Chondrocyte (in vitro differentiated cells): Measurements from ENCODE around the gene UBE2Q2. TPM values are rescaled to one million over a fixed set of nuclear protein-coding genes. Genes with fewer than 3 reads are reported as not detected.
"Not testable (repeated sequence)": the region's sequence is repeated elsewhere in the genome, so short reads cannot be mapped to it uniquely, and the experiment has no call there.

Experiments used
- DNase-seq: peaks from one replicate; pipeline ENCODE4 v3.0.0; 2021; ENCODE audit warnings: mixed read lengths, low spot score
- H3K27ac Mint-ChIP-seq: one replicate; pipeline ENCODE4 v1.8.0; 2021; ENCODE audit warnings: mild to moderate bottlenecking, moderate library complexity, mixed read lengths; ENCODE audit not compliant: unreplicated experiment
- H3K27me3 Mint-ChIP-seq: 2 replicates; pipeline ENCODE4 v1.8.0; 2021; ENCODE audit warnings: low read depth, mixed read lengths
- H3K36me3 Mint-ChIP-seq: 2 replicates; pipeline ENCODE4 v1.8.0; 2021; ENCODE audit warnings: low read depth, mixed read lengths
- H3K4me1 Mint-ChIP-seq: 2 replicates; pipeline ENCODE4 v1.8.0; 2021; ENCODE audit warnings: low read depth, mild to moderate bottlenecking, mixed read lengths
- H3K4me3 Mint-ChIP-seq: one replicate; pipeline ENCODE4 v1.8.0; 2021; ENCODE audit warnings: mild to moderate bottlenecking, moderate library complexity, mixed read lengths; ENCODE audit not compliant: unreplicated experiment
- H3K9me3 Mint-ChIP-seq: 2 replicates; pipeline ENCODE4 v1.8.0; 2021; ENCODE audit warnings: low read depth, mixed read lengths
- long read RNA-seq: library from polyadenylated mRNA; stranded (forward); transcript quantifications from one replicate; pipeline ENCODE4 v2.0.0, GENCODE V29; 2021
- total RNA-seq: library from RNA; stranded (reverse); gene quantifications from 3 replicates; pipeline ENCODE4 v1.2.1, GENCODE V29; 2021
- TF ChIP-seq, protein P1 (sequence below): fragments of 200-600 bp; sonication (generic); IDR thresholded peaks from 2 replicates; pipeline ENCODE4 v1.5.0; 2021; ENCODE audit warnings: antibody characterized with exemption, mild to moderate bottlenecking, moderate library complexity

UBE2Q2 gene
- total RNA-seq = 60.6 to 77.5 TPM (median 62.1 TPM) in 3 replicates
- long read RNA-seq, transcript UBE2Q2-201 (13 exons, 3,130 nt) = major isoform, 80 of 123 reads
- long read RNA-seq, transcript UBE2Q2-208 (12 exons, 2,969 nt) = minor isoform, 16 of 123 reads
- long read RNA-seq, partial matches to known transcripts = 1 of 123 reads
- long read RNA-seq, other reads (novel, unspliced or antisense) = 25 of 123 reads

DNA sequence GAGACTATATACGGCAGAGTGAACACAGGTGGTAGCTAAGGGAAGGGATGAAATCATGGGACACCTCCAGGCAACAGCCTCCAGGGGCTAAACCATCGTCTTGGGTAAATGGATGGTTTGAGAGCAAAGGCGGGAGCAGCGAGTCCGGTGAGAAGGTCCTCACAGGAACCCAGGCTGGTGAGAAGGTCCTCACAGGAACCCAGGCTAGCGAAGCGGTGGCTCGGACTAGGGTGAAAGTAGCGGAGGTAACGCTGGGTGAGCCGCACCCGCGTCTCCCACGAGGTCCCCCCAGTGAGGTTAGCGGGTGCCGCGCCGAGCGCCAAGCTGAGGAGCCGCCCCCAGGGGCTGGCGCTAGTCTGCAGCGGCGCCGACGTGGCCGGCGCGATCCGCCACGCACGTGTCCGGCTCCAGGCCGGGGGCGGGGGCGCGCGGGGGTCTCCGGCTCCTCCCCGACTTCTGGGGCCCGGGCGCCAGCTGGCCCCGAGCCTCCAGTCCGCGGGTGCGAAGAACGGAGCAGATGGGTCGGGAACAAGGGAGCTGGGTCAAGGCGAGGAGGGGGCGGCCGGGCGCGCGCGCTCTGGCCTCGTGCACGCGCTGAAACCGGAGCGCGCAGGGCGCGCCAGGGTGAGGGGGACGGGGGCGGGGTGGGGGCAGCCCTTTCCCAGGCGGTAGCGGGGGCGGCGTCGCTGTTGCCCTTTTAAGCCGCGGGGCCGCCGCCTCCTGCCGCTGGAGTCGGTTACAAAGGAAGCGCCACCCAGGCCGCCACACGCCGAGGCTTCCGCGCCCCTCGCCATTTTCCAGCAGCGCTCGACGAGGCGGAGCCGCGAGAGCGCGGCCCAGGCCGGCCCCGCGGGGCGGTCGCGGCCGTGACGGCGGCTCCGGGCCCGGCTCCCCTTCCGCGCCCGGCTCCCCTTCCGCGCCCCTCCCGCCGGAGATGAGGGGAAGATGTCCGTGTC lies at the start of gene UBE2Q2:
Gene UBE2Q2 (plus strand): TSS at position 726 of the 956 bp plus-strand sequence. CDS start 220 bp downstream, at position 946.
- peak within 1 kb of the TSS; percentile 90 for H3K27ac Mint-ChIP-seq
- peaks cover 5% of the 10 kb centered on the region for H3K36me3 Mint-ChIP-seq
- TF ChIP-seq, protein P1, sequence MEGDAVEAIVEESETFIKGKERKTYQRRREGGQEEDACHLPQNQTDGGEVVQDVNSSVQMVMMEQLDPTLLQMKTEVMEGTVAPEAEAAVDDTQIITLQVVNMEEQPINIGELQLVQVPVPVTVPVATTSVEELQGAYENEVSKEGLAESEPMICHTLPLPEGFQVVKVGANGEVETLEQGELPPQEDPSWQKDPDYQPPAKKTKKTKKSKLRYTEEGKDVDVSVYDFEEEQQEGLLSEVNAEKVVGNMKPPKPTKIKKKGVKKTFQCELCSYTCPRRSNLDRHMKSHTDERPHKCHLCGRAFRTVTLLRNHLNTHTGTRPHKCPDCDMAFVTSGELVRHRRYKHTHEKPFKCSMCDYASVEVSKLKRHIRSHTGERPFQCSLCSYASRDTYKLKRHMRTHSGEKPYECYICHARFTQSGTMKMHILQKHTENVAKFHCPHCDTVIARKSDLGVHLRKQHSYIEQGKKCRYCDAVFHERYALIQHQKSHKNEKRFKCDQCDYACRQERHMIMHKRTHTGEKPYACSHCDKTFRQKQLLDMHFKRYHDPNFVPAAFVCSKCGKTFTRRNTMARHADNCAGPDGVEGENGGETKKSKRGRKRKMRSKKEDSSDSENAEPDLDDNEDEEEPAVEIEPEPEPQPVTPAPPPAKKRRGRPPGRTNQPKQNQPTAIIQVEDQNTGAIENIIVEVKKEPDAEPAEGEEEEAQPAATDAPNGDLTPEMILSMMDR = peak; percentile 21
- peaks cover 2% of the 10 kb centered on the region for H3K9me3 Mint-ChIP-seq
- H3K4me1 Mint-ChIP-seq = peaks cover 58% of the 10 kb centered on the region
- peak within 1 kb of the TSS; percentile 93 for H3K4me3 Mint-ChIP-seq
- no peak for DNase-seq
- no peaks in the 10 kb centered on the region for H3K27me3 Mint-ChIP-seq

DNA sequence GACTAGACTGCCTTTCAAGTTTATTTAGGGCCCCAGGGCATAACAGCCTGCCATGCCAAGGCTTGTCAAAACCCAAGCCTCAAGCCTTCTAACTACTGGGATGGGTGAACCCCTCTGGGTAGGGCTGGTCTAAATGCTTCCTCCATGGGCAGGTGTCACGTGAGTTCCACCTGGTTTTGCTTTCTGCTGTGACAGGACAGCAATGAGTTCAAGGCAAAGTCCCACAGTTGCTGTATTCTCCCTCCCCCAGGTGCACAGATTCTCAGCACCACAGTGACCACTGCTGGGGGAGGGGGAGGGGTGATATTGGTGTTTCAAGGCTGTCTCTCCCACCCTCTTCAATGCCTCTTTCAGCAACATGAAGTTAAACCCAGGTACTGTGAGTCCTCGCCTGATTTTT lies 46.9 kb upstream of the UBE2Q2 start:
- Mint-ChIP-seq H3K9me3 (no peaks in the 10 kb centered on the region), H3K4me3 (no peak overlapping the region), H3K27ac (no peak overlapping the region), H3K4me1 (peaks cover under 1% of the 10 kb centered on the region), H3K36me3 (no peaks in the 10 kb centered on the region), H3K27me3 (peaks cover 17% of the 10 kb centered on the region)
- TF ChIP-seq, protein P1 = no peak
- no peak for DNase-seq

DNA sequence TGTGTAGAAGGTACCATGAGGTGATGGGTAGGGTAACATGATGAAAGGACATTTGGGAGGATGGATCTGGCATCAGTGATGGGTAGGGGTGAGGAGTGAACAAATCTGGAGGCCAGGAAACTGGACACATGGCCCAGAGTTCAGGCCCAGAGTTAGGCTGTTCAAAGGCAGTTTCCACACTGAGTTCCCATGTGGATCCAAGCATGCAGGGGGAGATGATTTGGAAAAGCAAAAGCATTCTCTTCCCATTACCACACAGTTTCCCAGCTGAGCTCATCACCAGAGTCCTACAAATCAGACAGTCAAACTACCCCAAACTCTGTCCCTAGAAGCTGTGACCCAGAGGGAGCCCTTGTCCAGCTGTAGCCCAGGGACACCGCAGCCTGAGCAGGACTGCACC lies 46.1 kb upstream of the UBE2Q2 start:
- H3K27me3 Mint-ChIP-seq = peaks cover 19% of the 10 kb centered on the region
- not testable (repeated sequence) for H3K36me3 Mint-ChIP-seq, H3K9me3 Mint-ChIP-seq, H3K4me1 Mint-ChIP-seq, DNase-seq, H3K27ac Mint-ChIP-seq, H3K4me3 Mint-ChIP-seq

DNA sequence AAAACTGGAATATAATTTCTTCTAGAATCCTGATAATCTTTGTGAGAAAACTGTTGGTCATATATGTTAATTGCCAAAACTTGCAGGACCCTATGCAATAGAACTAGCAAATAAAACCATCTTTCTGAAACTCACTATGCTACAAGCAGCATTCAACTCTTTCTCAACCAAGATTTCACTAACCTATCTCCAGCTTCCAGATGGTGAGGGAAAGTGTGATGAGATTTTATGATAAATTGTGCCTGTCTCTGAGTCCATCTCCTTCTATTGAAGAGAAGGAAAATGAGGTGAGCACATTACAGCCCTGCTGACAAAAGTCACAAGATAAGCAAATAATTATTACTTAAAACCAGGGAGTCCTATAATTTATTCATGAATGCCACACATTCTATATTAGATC lies 44.1 kb upstream of the UBE2Q2 start:
- peaks cover 10% of the 10 kb centered on the region for H3K4me1 Mint-ChIP-seq
- H3K27me3 Mint-ChIP-seq = peaks cover 16% of the 10 kb centered on the region
- TF ChIP-seq, protein P1 = no peak
- no peaks in the 10 kb centered on the region for H3K9me3 Mint-ChIP-seq
- no peaks in the 10 kb centered on the region for H3K36me3 Mint-ChIP-seq
- no peak overlapping the region for H3K27ac Mint-ChIP-seq
- no peak overlapping the region for H3K4me3 Mint-ChIP-seq
- DNase-seq = no peak

DNA sequence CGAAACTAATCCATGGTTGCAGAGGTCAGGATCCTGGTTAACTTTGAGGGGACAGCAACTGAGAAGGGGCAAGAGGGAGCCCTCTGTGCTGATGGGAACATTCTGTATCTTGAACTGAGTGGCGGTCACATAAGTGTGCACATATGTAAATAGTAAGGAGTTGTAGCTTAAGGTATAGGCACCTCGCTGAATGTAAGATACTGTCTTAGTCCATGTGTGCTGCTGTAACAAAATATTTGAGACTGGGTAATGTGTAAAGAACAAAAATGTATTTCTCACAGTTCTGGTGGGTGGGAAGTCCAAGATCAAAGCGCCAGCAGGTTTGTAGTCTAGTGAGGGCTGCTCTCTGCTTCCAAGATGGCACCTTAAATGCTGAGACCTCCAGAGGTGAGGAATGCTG lies 42.8 kb upstream of the UBE2Q2 start:
- peaks cover 15% of the 10 kb centered on the region for H3K27me3 Mint-ChIP-seq
- not testable (repeated sequence) for H3K27ac Mint-ChIP-seq, DNase-seq, H3K36me3 Mint-ChIP-seq, H3K9me3 Mint-ChIP-seq, H3K4me1 Mint-ChIP-seq, H3K4me3 Mint-ChIP-seq

DNA sequence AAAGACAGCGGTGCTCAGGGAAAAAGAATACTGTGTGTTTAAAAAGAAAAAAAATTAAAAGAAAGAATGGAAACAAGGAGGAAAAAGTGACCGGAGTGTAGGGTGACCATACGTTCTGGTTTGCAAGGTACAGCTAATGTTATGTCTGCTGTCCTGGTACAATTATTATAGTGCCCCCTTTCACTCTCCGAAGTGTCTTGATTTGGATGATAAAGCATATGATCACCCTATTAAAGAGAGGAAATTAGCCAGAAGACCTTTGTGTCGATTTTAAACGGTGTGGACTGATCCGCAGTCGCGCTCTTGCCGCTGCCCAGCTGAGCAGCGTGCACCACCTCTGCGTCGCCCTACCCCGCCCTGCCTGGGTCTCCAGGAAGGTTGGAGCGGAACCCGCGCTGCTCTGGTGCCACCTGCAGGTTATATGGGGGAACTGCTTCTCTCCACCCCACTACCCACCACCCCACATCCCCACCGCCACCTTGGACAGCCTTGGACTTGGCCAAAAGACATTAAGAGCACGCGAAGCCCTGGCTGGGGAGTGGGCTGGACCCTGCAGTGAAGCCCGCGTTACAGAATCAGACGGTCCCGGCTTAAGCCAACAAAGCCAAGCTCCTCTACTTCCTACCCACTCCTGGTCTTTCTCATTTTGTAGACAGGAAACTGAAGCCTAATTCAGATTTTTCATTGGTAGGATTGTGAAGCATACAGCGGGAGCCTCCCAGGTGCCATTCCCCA lies 41.2 kb upstream of the UBE2Q2 start:
- H3K4me3 Mint-ChIP-seq = peak overlapping the region; percentile 74
- DNase-seq = no peak
- H3K9me3 Mint-ChIP-seq = no peaks in the 10 kb centered on the region
- TF ChIP-seq, protein P1 = peak; percentile 96
- peaks cover 10% of the 10 kb centered on the region for H3K4me1 Mint-ChIP-seq
- H3K36me3 Mint-ChIP-seq = no peaks in the 10 kb centered on the region
- H3K27me3 Mint-ChIP-seq = peaks cover 15% of the 10 kb centered on the region
- peak overlapping the region; percentile 11 for H3K27ac Mint-ChIP-seq

DNA sequence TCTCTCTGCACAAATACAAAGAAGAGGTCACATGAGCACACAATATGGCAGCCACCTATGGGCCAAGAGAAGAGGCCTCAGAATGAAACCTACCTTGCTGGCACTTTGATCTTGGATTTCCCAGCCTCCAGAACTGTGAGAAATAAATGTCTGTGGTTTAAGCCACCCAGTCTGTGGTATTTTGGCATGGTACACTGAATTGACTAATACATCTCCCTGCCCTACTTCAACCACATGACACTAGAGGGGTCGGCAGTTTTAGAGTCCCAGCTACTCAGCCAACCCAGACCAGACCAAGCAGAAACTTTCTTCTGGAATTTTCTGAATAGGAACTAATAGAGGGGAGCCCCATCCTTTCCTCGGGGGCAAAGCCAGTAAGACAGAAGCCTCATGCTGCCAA lies 35.8 kb upstream of the UBE2Q2 start:
- H3K4me1 Mint-ChIP-seq, H3K36me3 Mint-ChIP-seq, H3K27ac Mint-ChIP-seq, DNase-seq, H3K4me3 Mint-ChIP-seq, H3K27me3 Mint-ChIP-seq, H3K9me3 Mint-ChIP-seq: not testable (repeated sequence)

DNA sequence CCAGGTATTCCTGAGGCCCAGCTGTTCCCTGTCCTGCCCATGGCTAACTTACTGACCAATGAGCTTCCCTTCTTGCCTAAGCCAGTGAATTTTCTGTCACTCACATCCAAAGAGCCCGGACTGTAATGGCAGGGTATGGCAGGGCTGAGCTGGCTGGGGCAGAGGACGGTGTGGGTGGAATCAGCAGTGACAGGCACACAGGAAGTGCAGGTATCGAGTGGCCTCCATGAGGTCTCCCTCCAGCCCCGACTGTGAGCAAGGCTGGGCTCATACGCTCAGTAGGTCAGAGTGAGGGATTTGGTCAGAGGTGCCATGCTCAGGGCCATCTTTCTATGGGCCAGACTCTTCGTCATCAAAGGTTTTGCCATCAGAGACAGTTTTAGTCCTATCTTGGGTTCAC lies 35.2 kb upstream of the UBE2Q2 start:
- not testable (repeated sequence) for H3K36me3 Mint-ChIP-seq, H3K4me1 Mint-ChIP-seq, H3K27me3 Mint-ChIP-seq, H3K27ac Mint-ChIP-seq, H3K9me3 Mint-ChIP-seq, DNase-seq, H3K4me3 Mint-ChIP-seq
